HEK293 (cell line): ENCODE data around the gene PRRT1B.

ENCODE experiments used
- CTCF ChIP-seq: fragments of 450-650 bp; formaldehyde crosslinking; IDR thresholded peaks from 2 replicates; pipeline ENCODE4 v1.5.1; 2016; ENCODE audit warnings: missing biosample characterization, missing genetic modification characterization
- MYNN ChIP-seq: fragments of 450-650 bp; formaldehyde crosslinking; IDR thresholded peaks from 2 replicates; pipeline ENCODE4 v1.5.1; 2016; ENCODE audit warnings: missing biosample characterization, missing genetic modification characterization, borderline replicate concordance
- RBAK ChIP-seq: fragments of 450-650 bp; formaldehyde crosslinking; IDR thresholded peaks from 2 replicates; pipeline ENCODE4 v1.5.1; 2016; ENCODE audit warnings: missing biosample characterization, missing genetic modification characterization
- ZBTB17 ChIP-seq: fragments of 450-650 bp; formaldehyde crosslinking; IDR thresholded peaks from 2 replicates; pipeline ENCODE4 v1.5.1; 2016; ENCODE audit warnings: missing biosample characterization, missing genetic modification characterization
- ZBTB49 ChIP-seq: fragments of 450-650 bp; formaldehyde crosslinking; IDR thresholded peaks from 2 replicates; pipeline ENCODE4 v1.5.1; 2016; ENCODE audit warnings: missing biosample characterization, missing genetic modification characterization, low read depth
- ZNF214 ChIP-seq: fragments of 450-650 bp; formaldehyde crosslinking; IDR thresholded peaks from 2 replicates; pipeline ENCODE4 v1.5.1; 2017; ENCODE audit warnings: missing biosample characterization, mild to moderate bottlenecking, missing genetic modification characterization, borderline replicate concordance
- ZNF558 ChIP-seq: fragments of 450-650 bp; formaldehyde crosslinking; IDR thresholded peaks from 2 replicates; pipeline ENCODE4 v1.5.1; 2016; ENCODE audit warnings: missing biosample characterization, missing genetic modification characterization
- TF ChIP-seq, protein P1 (sequence below): fragments of 450-650 bp; formaldehyde crosslinking; IDR thresholded peaks from 2 replicates; pipeline ENCODE4 v1.5.1; 2016; ENCODE audit warnings: missing biosample characterization, missing genetic modification characterization
- TF ChIP-seq, protein P2 (sequence below): fragments of 450-650 bp; formaldehyde crosslinking; IDR thresholded peaks from 2 replicates; pipeline ENCODE4 v1.5.1; 2017; ENCODE audit warnings: missing biosample characterization, missing genetic modification characterization
- TF ChIP-seq, protein P3 (sequence below): fragments of 450-650 bp; formaldehyde crosslinking; IDR thresholded peaks from 2 replicates; pipeline ENCODE4 v1.5.1; 2017; ENCODE audit warnings: missing biosample characterization, mild to moderate bottlenecking, missing genetic modification characterization, moderate library complexity

- TF ChIP-seq CTCF (no peak), ZNF214 (tag by site-specific recombination) (no peak), MYNN (tag by site-specific recombination) (no peak), RBAK (tag by site-specific recombination) (no peak), ZNF558 (tag by site-specific recombination) (no peak), ZBTB49 (tag by site-specific recombination) (no peak), ZBTB17 (tag by site-specific recombination) (no peak)
- TF ChIP-seq, protein P1, sequence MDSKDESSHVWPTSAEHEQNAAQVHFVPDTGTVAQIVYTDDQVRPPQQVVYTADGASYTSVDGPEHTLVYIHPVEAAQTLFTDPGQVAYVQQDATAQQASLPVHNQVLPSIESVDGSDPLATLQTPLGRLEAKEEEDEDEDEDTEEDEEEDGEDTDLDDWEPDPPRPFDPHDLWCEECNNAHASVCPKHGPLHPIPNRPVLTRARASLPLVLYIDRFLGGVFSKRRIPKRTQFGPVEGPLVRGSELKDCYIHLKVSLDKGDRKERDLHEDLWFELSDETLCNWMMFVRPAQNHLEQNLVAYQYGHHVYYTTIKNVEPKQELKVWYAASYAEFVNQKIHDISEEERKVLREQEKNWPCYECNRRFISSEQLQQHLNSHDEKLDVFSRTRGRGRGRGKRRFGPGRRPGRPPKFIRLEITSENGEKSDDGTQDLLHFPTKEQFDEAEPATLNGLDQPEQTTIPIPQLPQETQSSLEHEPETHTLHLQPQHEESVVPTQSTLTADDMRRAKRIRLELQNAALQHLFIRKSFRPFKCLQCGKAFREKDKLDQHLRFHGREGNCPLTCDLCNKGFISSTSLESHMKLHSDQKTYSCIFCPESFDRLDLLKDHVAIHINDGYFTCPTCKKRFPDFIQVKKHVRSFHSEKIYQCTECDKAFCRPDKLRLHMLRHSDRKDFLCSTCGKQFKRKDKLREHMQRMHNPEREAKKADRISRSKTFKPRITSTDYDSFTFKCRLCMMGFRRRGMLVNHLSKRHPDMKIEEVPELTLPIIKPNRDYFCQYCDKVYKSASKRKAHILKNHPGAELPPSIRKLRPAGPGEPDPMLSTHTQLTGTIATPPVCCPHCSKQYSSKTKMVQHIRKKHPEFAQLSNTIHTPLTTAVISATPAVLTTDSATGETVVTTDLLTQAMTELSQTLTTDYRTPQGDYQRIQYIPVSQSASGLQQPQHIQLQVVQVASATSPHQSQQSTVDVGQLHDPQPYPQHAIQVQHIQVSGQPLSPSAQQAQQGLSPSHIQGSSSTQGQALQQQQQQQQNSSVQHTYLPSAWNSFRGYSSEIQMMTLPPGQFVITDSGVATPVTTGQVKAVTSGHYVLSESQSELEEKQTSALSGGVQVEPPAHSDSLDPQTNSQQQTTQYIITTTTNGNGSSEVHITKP (tag by site-specific recombination), result no peak
- TF ChIP-seq, protein P2, sequence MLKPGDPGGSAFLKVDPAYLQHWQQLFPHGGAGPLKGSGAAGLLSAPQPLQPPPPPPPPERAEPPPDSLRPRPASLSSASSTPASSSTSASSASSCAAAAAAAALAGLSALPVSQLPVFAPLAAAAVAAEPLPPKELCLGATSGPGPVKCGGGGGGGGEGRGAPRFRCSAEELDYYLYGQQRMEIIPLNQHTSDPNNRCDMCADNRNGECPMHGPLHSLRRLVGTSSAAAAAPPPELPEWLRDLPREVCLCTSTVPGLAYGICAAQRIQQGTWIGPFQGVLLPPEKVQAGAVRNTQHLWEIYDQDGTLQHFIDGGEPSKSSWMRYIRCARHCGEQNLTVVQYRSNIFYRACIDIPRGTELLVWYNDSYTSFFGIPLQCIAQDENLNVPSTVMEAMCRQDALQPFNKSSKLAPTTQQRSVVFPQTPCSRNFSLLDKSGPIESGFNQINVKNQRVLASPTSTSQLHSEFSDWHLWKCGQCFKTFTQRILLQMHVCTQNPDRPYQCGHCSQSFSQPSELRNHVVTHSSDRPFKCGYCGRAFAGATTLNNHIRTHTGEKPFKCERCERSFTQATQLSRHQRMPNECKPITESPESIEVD (tag by site-specific recombination), result no peak
- TF ChIP-seq, protein P3, sequence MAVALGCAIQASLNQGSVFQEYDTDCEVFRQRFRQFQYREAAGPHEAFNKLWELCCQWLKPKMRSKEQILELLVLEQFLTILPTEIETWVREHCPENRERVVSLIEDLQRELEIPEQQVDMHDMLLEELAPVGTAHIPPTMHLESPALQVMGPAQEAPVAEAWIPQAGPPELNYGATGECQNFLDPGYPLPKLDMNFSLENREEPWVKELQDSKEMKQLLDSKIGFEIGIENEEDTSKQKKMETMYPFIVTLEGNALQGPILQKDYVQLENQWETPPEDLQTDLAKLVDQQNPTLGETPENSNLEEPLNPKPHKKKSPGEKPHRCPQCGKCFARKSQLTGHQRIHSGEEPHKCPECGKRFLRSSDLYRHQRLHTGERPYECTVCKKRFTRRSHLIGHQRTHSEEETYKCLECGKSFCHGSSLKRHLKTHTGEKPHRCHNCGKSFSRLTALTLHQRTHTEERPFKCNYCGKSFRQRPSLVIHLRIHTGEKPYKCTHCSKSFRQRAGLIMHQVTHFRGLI (tag by site-specific recombination), result no peak
Measured at GRCh38 chr9:131601683-131602181, 56.4 kb downstream of the PRRT1B start.
